Pons (tissue), 1 donor: ENCODE results near the gene FCER1G.

ENCODE experiments used
- DNase-seq: peaks from one replicate; pipeline ENCODE4 v3.0.0-alpha.2; 2016; ENCODE audit warnings: low spot score

Gene FCER1G

GRCh38 chr1:161215076-161215475 lies at the start of gene FCER1G:
FCER1G (plus strand) TSS chr1:161215295; CDS start chr1:161215322, 27 bp downstream.
- DNase-seq: no peak

GRCh38 chr1:161165742-161166668 lies 49.1 kb upstream of the FCER1G start, which contains the start of gene PPOX:
PPOX (plus strand) TSS chr1:161166426; CDS start chr1:161166848, 422 bp downstream.
- DNase-seq: peak; percentile 99

DNA sequence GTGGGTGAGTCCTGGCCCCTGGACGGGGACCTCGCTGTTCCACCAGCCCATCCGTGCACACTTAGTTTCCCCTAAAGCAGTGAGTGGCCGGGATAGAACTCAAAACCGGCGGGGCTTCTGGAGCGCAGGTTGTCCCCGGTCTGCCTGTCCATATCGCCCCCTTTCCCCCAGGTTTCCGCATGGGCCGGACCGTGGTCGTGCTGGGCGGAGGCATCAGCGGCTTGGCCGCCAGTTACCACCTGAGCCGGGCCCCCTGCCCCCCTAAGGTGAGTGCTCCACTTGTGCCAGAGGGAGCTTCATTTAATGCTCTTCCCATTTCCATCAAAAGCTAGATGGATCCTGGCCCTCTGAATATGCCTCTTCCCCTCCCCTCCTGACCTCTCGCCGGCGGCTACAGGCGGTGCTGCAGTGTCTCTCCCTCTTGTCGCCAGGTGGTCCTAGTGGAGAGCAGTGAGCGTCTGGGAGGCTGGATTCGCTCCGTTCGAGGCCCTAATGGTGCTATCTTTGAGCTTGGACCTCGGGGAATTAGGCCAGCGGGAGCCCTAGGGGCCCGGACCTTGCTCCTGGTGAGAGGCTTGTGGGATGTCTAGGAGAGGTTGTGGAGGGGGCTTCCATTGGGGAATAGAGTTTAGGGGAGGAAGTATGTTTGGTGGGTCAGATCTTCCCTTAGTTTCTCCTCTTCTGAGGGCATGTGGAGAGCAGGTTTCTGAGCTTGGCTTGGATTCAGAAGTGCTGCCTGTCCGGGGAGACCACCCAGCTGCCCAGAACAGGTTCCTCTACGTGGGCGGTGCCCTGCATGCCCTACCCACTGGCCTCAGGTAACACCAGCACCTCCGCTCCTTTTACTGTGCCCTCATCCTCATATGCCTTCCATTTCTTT lies 48.2 kb upstream of the FCER1G start:
- no peak for DNase-seq

GRCh38 chr1:161168906-161169305 lies 46.2 kb upstream of the FCER1G start:
- DNase-seq: no peak

DNA sequence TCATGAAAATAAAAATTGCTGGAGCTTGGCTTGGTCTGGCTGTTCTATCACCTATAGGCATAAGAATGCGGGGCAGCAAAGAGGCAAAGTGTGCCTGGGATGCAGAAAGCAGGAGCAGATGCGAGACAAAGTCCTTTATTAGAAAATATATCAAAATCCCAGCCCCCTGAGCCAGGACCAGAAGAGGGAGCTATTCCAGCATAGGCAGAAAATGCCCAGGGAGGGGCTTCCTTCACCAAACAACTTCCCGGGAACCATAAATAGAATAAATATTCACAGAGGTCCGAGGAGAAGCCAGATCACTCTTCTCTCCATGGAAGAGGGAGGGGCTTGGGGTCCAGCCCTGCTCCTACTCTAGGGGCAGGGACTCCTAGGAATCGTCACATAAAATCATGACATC lies 43.9 kb upstream of the FCER1G start:
- no peak for DNase-seq

DNA sequence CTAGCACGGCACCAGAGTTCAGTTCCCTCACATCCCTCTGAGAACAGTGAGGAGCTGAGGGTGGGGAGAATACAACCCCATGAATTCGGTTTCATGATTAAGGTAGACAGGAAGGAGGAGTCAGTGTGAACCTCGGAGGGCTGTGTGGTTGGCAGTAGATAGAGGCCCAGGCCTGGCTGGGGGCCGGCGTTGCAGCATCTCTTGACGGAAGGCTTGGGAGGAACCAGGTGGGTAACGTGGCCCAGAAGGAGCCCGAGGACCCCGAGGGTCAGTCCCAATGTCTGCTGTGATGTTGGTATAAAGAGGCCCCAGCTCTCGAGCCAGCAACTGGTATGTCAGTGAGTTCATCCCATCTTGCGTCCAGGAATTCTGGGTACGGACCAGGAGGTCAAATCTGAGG lies 43.4 kb upstream of the FCER1G start:
- no peak for DNase-seq

- no peak for DNase-seq
Observed at GRCh38 chr1:161172349-161172748, 42.7 kb upstream of the FCER1G start.

- no peak for DNase-seq
Observed at GRCh38 chr1:161172776-161173376, 42.2 kb upstream of the FCER1G start.

DNA sequence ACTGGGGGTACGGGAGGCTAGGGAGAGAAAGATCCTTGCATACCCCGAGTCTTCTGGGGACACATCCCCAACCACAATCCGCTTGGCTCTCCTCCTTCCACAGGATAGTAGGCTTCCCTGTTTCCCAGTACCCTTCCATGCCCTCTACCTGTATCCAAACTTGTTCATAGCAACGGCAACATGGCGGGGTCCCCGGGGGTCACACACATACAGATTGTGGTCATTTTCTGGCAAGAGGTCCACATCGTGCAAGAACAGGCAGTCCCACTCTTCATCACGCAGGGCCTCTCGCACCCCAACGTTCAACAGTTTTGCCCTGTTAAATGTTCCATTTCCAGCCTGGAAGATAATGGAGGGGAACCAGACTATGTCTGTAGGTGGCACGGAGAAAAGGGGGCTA lies 41.4 kb upstream of the FCER1G start:
- DNase-seq: no peak

- no peak for DNase-seq
Observed at GRCh38 chr1:161174911-161175310, 40.2 kb upstream of the FCER1G start.

DNA sequence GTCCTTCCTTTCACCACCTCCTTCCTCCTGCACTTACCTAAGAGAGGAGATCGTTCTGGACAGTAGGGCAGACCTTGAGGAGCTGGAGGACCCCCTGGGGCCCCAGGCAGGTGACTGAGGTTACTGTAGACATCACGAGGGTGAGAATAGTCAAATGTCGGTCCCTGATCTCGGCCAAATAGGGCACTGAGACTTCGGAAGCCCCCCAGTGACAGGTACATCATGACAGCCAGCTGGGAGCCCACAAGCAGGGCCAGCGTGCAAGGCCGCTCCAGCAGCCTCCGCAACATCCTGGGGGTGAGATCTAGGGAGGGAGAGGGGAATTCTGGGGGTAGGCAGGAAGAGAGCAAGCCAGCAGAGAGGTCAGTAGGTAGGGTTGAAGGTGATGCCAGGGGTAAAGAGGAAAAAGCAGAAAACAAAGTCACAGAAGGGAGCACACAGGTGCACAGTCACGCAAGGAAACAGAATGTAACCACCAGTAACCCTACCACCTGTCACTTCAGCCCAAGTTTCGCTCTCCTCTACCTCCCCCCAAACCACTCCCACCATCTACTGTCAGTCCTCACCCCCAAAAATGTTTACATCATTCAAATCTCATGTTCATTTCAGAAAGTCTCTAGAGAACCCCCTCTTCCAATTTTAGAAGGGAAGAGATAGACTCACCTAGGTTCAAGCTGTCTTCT lies 39.2 kb upstream of the FCER1G start:
- no peak for DNase-seq

- no peak for DNase-seq
Observed at GRCh38 chr1:161176468-161177111, 38.5 kb upstream of the FCER1G start.

DNA sequence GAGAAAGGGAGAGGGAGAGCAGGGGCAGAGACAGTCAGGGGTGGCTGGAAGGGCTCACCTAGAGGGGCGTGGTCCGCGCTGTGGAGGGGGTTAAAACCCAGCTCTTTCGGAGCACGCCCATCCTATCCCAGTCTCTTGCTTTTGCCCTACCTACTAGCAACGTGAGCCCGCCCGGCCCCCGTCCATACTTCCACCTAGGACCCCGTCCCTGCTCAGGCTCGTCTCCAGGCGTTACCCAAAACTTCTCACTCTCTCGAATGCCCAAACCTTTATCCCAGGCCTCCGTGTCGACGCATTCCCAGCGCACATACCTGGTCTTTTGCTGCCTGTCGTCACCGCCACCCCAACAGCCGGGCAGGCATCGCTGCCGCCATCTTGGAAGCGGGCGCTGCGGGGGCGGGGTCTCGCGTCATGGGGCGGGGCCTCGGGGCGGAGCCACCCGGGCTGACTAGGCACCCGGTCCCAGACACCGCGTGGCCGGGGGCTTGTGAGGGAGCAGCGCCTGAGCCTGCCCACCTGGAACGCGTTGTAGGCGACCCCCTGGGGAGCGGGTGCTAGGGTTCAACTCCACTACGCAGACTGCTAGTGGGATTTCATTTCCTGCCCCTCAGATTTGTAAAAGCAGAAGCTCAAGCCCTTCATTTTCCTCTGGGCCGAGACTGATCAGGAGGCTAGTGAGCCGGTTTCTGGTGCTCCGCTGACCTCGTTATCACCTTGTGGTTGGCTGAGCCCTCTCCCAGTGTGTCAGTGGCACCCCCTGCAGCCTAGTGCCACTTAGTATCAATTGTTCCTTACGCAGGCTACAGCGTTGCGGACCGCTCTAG lies 37.8 kb upstream of the FCER1G start, which contains the start of gene B4GALT3:
TSS of gene B4GALT3 (minus strand) at position 396 of the 824 bp plus-strand sequence. CDS start 1,447 bp downstream, outside the sequence.
- peak; percentile 75 for DNase-seq

DNA sequence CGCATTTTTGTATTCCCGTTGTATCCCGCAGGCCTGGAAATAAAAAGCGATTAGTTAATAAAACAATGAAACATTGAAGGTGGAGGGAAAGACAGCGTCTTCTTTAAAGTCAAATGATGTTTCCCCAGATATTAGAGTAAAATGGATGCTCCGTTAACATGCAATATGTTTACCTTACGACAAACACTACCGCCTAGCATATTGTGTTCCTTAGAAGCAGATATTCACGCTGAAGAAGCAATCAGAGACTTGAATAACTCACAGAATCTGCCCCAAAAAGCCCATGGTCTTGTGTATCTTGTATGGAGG lies 37.2 kb upstream of the FCER1G start:
- DNase-seq: no peak

DNA sequence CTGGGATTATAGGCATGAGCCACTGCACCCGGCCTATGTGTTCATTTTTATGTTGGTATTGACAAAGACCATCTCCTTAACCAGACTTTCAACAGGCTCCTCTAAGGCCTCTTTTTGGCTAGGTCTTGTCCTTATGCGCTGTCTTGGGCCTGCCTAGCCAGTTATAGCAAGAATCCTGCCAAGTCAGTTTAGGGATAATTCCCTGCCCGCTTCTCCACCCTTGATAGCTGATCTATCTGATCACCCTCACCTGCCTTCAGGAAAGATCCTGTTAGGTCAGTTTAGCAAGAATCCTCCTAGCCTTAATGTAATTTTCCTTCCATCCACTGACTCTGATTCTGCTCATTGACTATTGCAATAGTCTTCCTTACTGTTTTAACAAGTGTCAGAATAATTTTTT lies 35.4 kb upstream of the FCER1G start:
- no peak for DNase-seq

- DNase-seq: no peak
Observed at GRCh38 chr1:161180639-161181038, 34.5 kb upstream of the FCER1G start.

DNA sequence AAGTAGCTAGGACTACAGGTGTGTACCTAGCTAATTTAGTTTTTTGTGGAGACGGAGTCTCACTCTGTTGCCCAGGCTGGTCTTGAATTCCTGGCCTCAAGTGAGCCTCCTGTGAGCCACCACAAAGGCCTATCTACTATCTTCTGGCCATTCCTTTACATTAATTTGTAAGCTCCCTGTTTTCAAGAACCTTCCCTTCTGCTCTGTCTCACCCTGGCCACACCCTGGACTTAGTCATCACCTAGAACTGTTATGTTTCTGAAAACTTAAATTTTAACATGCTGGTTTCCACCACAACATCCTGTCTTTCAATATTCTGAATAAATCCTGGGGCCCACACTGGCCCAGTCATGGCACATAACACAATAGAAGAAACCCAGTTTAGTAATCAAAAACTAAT lies 32.9 kb upstream of the FCER1G start:
- no peak for DNase-seq

DNA sequence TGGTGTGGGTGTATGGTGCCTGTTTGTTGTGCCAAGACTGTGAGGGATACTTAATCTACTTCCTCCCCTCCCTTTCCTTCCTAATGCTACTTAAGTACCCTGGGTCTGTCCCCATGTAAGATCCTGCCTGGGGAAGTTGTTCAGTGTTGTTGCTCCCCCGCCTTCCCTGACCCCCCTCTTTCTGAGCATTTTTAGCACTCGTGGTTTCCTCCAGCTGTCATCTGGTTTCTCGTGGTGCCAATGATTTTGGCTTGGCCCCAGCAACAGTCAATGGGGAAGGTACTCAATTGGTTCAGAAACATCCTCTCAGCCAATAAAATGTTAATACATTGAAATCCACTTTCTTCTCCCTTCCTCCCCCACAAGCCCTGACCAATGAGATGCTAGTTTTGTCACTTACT lies 29.8 kb upstream of the FCER1G start:
- peak; percentile 91 for DNase-seq

DNA sequence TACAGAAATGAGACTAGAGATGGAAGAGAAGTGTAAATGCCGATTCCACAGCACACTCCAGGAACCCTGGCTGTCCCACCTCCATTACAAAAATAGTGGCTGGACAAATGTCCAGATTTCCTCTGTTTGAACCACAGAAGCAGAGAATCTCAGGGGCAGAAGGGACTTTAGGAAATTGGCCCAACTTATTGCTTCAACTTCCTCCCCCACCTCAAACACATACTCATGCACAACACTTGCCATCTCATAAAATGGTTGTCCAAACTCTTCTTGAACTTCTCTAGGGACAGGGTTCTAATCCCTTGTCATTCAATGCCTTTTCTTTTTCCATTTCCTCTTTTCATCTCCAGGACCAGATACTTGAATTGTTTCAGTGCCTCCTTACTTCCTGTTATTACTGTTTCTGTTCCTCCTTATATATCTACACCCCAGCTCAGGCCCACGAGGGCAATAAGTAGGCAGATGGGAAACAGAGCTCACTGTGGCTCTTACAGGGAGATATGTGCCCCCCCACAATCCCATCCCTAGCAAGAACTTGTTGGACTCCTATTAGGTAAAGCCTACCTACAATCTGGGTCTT lies 29.3 kb upstream of the FCER1G start:
- peak; percentile 85 for DNase-seq

DNA sequence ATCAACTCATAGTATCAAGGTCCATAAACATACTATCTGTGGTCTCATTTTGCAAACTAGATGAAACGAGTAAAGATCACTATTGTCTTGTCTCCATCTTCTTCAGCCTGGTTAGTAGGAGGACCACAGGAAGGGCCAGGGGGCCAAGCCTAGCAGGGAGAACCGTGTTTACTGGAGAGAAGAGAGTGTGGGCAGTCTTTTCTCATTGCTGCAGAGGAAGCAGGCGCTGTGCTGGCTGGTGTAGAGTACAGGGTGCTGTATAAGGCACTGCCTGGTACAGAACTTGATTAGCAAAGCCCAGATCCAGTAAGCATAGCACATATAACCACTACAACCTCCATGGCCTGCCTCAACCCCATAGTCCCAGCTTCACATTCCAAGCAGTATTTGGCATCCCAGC lies 27.8 kb upstream of the FCER1G start:
- no peak for DNase-seq
